GM12878 (cell line): ENCODE measurements around the gene GZMM. TPM values are rescaled to one million over a fixed set of nuclear protein-coding genes. Genes with fewer than 3 reads are reported as not detected.

Experiments used
- ATAC-seq: fragments of 200-7000 bp; cut with Tn5 transposase; 3 replicates; pipeline ENCODE4 v1.9.1; 2020; ENCODE audit warnings: mild to moderate bottlenecking, moderate library complexity
- BruUV-seq: library from RNA; stranded (reverse); fragments of 400-500 nt; replicated peaks from 2 replicates; lab custom pipeline; 2021; lab: Mats Ljungman, UMichigan
- CTCF ChIA-PET: fragments of 300-600 bp; sonication (Branson Sonifier 250); formaldehyde crosslinking; extraction: SDS; loops from one replicate; lab custom pipeline; 2021; ENCODE audit warnings: inconsistent platforms; lab: Yijun Ruan, JAX
- POLR2A ChIA-PET: fragments of 350-600 bp; formaldehyde crosslinking; extraction: SDS; loops from one replicate; lab custom pipeline; 2021; ENCODE audit warnings: inconsistent platforms; lab: Charles Lee
- RAD21 ChIA-PET: fragments of 300-600 bp; sonication (Branson Sonifier 250); formaldehyde crosslinking; loops from one replicate; lab custom pipeline; 2023; ENCODE audit warnings: antibody characterized with exemption; ENCODE audit not compliant: unreplicated experiment; lab: Charles Lee
- SMC1A ChIA-PET: fragments of 300-600 bp; sonication (Branson Sonifier 250); formaldehyde crosslinking; loops from one replicate; lab custom pipeline; 2023; ENCODE audit not compliant: unreplicated experiment, uncharacterized antibody; lab: Charles Lee
- DNase-seq: peaks from one replicate; pipeline ENCODE4 v3.0.0-alpha.2; 2011; ENCODE audit warnings: low read depth, low spot score
- FAIRE-seq: peaks from 3 replicates; lab custom pipeline; 2011; peaks lifted over from hg19 to GRCh38; lab: Jason Lieb, UNC
- H2AFZ ChIP-seq: 2 replicates; pipeline ENCODE4 v1.6.0; 2011; ENCODE audit warnings: low read depth, low read length, control low read depth; ENCODE audit not compliant: control insufficient read depth
- H3K27ac ChIP-seq: 2 replicates; pipeline ENCODE4 v1.5.1; 2011; ENCODE audit warnings: control low read depth; ENCODE audit not compliant: control insufficient read depth, insufficient read depth
- H3K27me3 ChIP-seq, 2 experiments: replicated peaks in 1 of 2; 2 replicates each; pipeline versions ENCODE4 v1.6.0 to v1.6.1; 2011; ENCODE audit warnings: low read length in 1 of 2; ENCODE audit not compliant: control insufficient read depth in 2 of 2, insufficient read depth in 2 of 2
- H3K36me3 ChIP-seq, 2 experiments: 2 replicates each; pipeline ENCODE4 v1.5.1; 2011; ENCODE audit warnings: low read length in 1 of 2; ENCODE audit not compliant: control insufficient read depth in 2 of 2, insufficient read depth in 2 of 2
- H3K4me1 ChIP-seq: 2 replicates; pipeline ENCODE4 v1.6.1; 2011; ENCODE audit warnings: mild to moderate bottlenecking, low read length, moderate library complexity, mixed read lengths; ENCODE audit not compliant: control insufficient read depth, insufficient read depth
- H3K4me2 ChIP-seq: 2 replicates; pipeline ENCODE4 v1.6.0; 2011; ENCODE audit warnings: control low read depth; ENCODE audit not compliant: control insufficient read depth, insufficient read depth
- H3K4me3 ChIP-seq: fragments of 200-600 bp; sonication (generic); 2 replicates; pipeline ENCODE4 v1.5.1; 2016
- H3K79me2 ChIP-seq: 2 replicates; pipeline ENCODE4 v1.6.0; 2011; ENCODE audit warnings: low read length; ENCODE audit not compliant: control insufficient read depth, insufficient read depth
- H3K9ac ChIP-seq: 2 replicates; pipeline ENCODE4 v1.8.0; 2011; ENCODE audit warnings: low read length, control low read depth, mixed read lengths; ENCODE audit not compliant: control insufficient read depth, insufficient read depth
- H3K9me3 ChIP-seq: replicated peaks from 3 replicates; pipeline ENCODE4 v1.5.1; 2011; ENCODE audit warnings: mild to moderate bottlenecking, low read length; ENCODE audit not compliant: control insufficient read depth, insufficient read depth
- H4K20me1 ChIP-seq: 2 replicates; pipeline ENCODE4 v1.6.0; 2011; ENCODE audit not compliant: control insufficient read depth, insufficient read depth
- BACH1 ChIP-seq: fragments of 450-650 bp; IDR thresholded peaks from 2 replicates; pipeline ENCODE4 v1.6.1; 2017; ENCODE audit warnings: mild to moderate bottlenecking, borderline replicate concordance
- FOXM1 ChIP-seq: IDR thresholded peaks from 2 replicates; pipeline ENCODE4 v1.6.1; 2012; ENCODE audit warnings: low read depth, mild to moderate bottlenecking, inconsistent platforms, low read length, moderate library complexity
- HDAC6 ChIP-seq: fragments of 200-600 bp; sonication (generic); IDR thresholded peaks from one replicate; pipeline ENCODE4 v1.8.0; 2017; ENCODE audit warnings: antibody characterized with exemption; ENCODE audit not compliant: unreplicated experiment
- IKZF1 ChIP-seq: fragments of 450-650 bp; conservative IDR thresholded peaks from 2 replicates; pipeline ENCODE4 v1.6.1; 2017; ENCODE audit warnings: antibody characterized with exemption, mild to moderate bottlenecking
- JUND ChIP-seq: IDR thresholded peaks from 2 replicates; pipeline ENCODE4 v1.6.1; 2012; ENCODE audit warnings: low read depth, mild to moderate bottlenecking, low read length, improper control_type of control experiment, moderate library complexity
- PBX3 ChIP-seq: IDR thresholded peaks from 2 replicates; pipeline ENCODE4 v1.6.1; 2011; ENCODE audit warnings: mild to moderate bottlenecking, low read depth, low read length, moderate library complexity; ENCODE audit not compliant: insufficient replicate concordance
- POLR2A ChIP-seq: IDR thresholded peaks from 2 replicates; pipeline ENCODE4 v1.6.1; 2011; ENCODE audit warnings: low read depth, mild to moderate bottlenecking, low read length
- POLR2AphosphoS5 ChIP-seq: IDR thresholded peaks from 2 replicates; pipeline ENCODE4 v1.6.1; 2011; ENCODE audit warnings: mild to moderate bottlenecking, low read length, inconsistent platforms
- SKIL ChIP-seq: fragments of 450-650 bp; IDR thresholded peaks from 2 replicates; pipeline ENCODE4 v1.6.1; 2017; ENCODE audit warnings: mild to moderate bottlenecking, low read depth, inconsistent platforms; ENCODE audit not compliant: poor library complexity, severe bottlenecking
- ZNF24 ChIP-seq: fragments of 450-650 bp; IDR thresholded peaks from 2 replicates; pipeline ENCODE4 v1.6.1; 2017; ENCODE audit warnings: antibody characterized with exemption, mild to moderate bottlenecking
- WGBS: methylation state at CpG from one replicate; pipeline ENCODE4 v1.1.6; 2016; ENCODE audit warnings: low lambda C conversion rate; ENCODE audit not compliant: insufficient replicate concordance, insufficient coverage; ENCODE audit errors: missing lambda C conversion rate; 5-methylcytosine and 5-hydroxymethylcytosine counted together
- in situ Hi-C: fragments of 300-500 bp; cut with MboI; formaldehyde crosslinking; loops from 9 replicates; pipeline ENCODE4 v1.14.3; 2018; ENCODE audit warnings: mixed read lengths
- intact Hi-C: fragments of 100-400 bp; cut with micrococcal nuclease; formaldehyde crosslinking; loops from one replicate; pipeline ENCODE4 v1.14.2; 2022; ENCODE audit not compliant: unreplicated experiment
- polyA plus RNA-seq, 11 experiments: library from polyadenylated mRNA; depleted of rRNA in 4 of 11; unstranded in 6 of 11; stranded (reverse) in 5 of 11; fragments of >200 nt; fragmentation: Nextera tagmentation in 4 of 11; fragmentation: Illumina TruSeq in 1 of 11; extraction: Ambion mirVana in 4 of 11; extraction: Trizol in 1 of 11; gene quantifications; 1 replicate in 1 of 11; 2 replicates in 10 of 11; pipeline versions ENCODE4 v1.2.1 to v1.2.3, GENCODE V29; 2011 to 2016; ENCODE audit warnings: inconsistent platforms in 2 of 11, missing spikeins in 2 of 11, low read depth in 1 of 11
- total RNA-seq, 4 experiments: library from RNA; depleted of rRNA in 3 of 4; stranded (reverse); fragments of >200 nt in 3 of 4; fragmentation: Illumina TruSeq in 1 of 4; extraction: Trizol in 1 of 4; gene quantifications; 2 replicates each; pipeline versions ENCODE4 v1.2.1 to v1.2.3, GENCODE V29; 2013 to 2021

Gene GZMM
- total and polyA plus RNA-seq, 10 of the 15 experiments (the other 5 are each of a cell fraction or from before 2014, with no cell fraction given), result 0.09 to 0.48 (median 0.23) TPM; not detected in 7

GRCh38 chr19:583198-583967, 39.5 kb downstream of the GZMM start:
- POLR2A ChIA-PET, result no interaction called here
- no peak for FAIRE-seq
- intact Hi-C loops, result no loop called here

GRCh38 chr19:583968-584239, 40.1 kb downstream of the GZMM start:
- Histone ChIP-seq H4K20me1 (no peaks in the 10 kb centered on the region), H3K4me1 (no peaks in the 10 kb centered on the region), H2AFZ (no peak overlapping the region), H3K36me3 (peaks cover 0 to 34% of the 10 kb centered on the region in 2 experiments; a peak in 3 of 4 replicates), H3K4me2 (no peak overlapping the region), H3K79me2 (peaks cover 6% of the 10 kb centered on the region), H3K9me3 (no peaks in the 10 kb centered on the region), H3K4me3 (no peak overlapping the region), H3K9ac (no peak overlapping the region), H3K27ac (no peak overlapping the region), H3K27me3 (peaks cover 2 to 4% of the 10 kb centered on the region in 2 experiments; a peak in 3 of 4 replicates)
- in situ Hi-C loops, result no loop called here
- ChIA-PET POLR2A (no interaction called here), RAD21 (interaction anchor here (1.8 to 2.8 kb wide), 2 partner anchors 9 to 150 kb away, joined by 7 to 11 read pairs; no protein-coding TSS in a partner anchor), SMC1A (interaction anchor here (1.1 kb wide), 1 partner anchor 150 kb away, joined by 3 read pairs; no protein-coding TSS in a partner anchor), CTCF (interaction anchor here (0.6 to 1.5 kb wide), 7 partner anchors 51 to 153 kb away, joined by 3 to 8 read pairs (median 4); no protein-coding TSS in a partner anchor)
- intact Hi-C loops, result no loop called here
- TF ChIP-seq FOXM1 (no peak), PBX3 (no peak), POLR2A (peak; percentile 56; the same call in 1 of the 2 replicates), POLR2AphosphoS5 (0 out of 2 replicates have a peak, but pooled peaks have one; percentile 18), IKZF1 (no peak), SKIL (no peak), HDAC6 (no peak)
- no TSS peak for BruUV-seq
- ATAC-seq (peak; percentile 4; the same call in 1 of the 3 replicates), FAIRE-seq (no peak), DNase-seq (no peak)
- WGBS, result 71% methylated on average over 5 of the region's 5 CpGs

More at GRCh38 chr19:583198-583967, 39.5 kb downstream of the GZMM start:
- SMC1A ChIA-PET, result interaction anchor here (1.1 kb wide), 1 partner anchor 151 kb away, joined by 3 read pairs; no protein-coding TSS in a partner anchor
- BruUV-seq, result no TSS peak
- Histone ChIP-seq H3K4me2 (no peak overlapping the region), H3K4me1 (no peaks in the 10 kb centered on the region), H4K20me1 (no peaks in the 10 kb centered on the region), H3K4me3 (no peak overlapping the region), H3K9ac (no peak overlapping the region), H3K79me2 (peaks cover 8% of the 10 kb centered on the region), H3K27ac (no peak overlapping the region), H2AFZ (no peak overlapping the region), H3K9me3 (no peaks in the 10 kb centered on the region), H3K36me3 (peaks cover 0 to 35% of the 10 kb centered on the region in 2 experiments; a peak in 3 of 4 replicates), H3K27me3 (no peaks in the 10 kb centered on the region; a peak in 1 of 4 replicates)
- DNase-seq, result no peak
- WGBS, result 93% methylated on average over 25 of the region's 27 CpGs
- in situ Hi-C loops, result no loop called here
- ATAC-seq, result no peak
- RAD21 ChIA-PET, result interaction anchor here (1.8 to 2.8 kb wide), 2 partner anchors 9 to 151 kb away, joined by 7 to 11 read pairs; no protein-coding TSS in a partner anchor
- CTCF ChIA-PET, result interaction anchor here (0.7 to 1.5 kb wide), 5 partner anchors 51 to 150 kb away, joined by 3 to 8 read pairs (median 5); no protein-coding TSS in a partner anchor
- no peak for TF ChIP-seq ZNF24
- TF ChIP-seq BACH1, result 0 out of 2 replicates have a peak, but pooled peaks have one; percentile 32
- TF ChIP-seq JUND, result no peak
- TF ChIP-seq POLR2AphosphoS5, result peak; percentile 30; the same call in 1 of the 2 replicates
